ENCODE measurements around the gene TACC2. TPM values are rescaled to one million over a fixed set of nuclear protein-coding genes. Genes with fewer than 3 reads are reported as not detected.

Gene TACC2
- total and polyA plus RNA-seq, 9 of the 15 experiments (the other 6 are each of a cell fraction or from before 2014, with no cell fraction given) = under 0.01 to 0.35 (median 0.03) TPM; not detected in 6

DNA sequence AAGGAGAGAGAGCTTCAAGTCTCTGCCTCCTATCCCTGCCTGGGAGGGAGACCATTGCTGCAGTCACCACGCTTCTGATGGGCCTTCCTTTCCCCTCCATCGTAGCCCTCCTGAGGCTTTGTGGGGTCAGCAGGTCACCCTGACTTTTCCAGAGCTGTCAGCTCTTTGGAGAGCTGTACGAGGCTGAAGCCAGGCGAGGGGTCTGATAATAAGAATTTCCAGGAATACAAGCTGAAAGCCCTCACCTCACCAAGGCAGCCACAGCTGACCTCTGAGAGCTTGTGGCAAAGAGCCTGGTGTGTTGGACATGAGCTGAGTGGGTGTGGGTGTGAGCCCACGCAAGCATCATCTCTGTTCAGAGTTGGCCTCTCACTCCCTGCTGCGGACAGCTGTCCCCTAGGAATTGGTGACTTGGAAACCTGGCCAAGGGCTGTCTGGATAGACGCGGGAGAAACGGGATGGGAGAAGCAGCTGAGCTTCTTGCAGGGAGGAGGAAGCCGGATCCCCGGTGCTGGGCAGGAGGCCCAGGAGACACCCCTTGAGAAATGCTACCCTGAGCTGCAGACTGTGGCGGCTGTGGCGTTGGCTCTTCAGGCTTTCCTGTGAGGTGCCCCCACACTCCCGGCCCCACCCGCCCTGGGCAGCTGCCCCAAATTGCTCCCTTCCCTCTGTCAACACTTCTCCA lies 160.1 kb downstream of the TACC2 start:
- CTCF ChIA-PET (ENCODE audit: low intra/inter-chr PET ratio) = no interaction called here
- Histone ChIP-seq H3K27ac (ENCODE audit: extremely low read depth, low read depth, low read length) (no peak overlapping the region), H3K4me3 (no peak overlapping the region), H3K4me1 (replicated peaks in 1 of 2; ENCODE audit: control insufficient read depth in 2 of 2, insufficient read depth in 2 of 2, low read length in 2 of 2) (no peaks in the 10 kb centered on the region), H3K9me3 (replicated peaks; ENCODE audit: control insufficient read depth, insufficient read depth, low read depth, low read length) (no peaks in the 10 kb centered on the region), H3K9me1 (ENCODE audit: control insufficient read depth, insufficient read depth, low read length) (no peaks in the 10 kb centered on the region), H3K9ac (ENCODE audit: insufficient read depth in 1 of 2, low read depth in 2 of 2, low read length in 2 of 2) (no peak overlapping the region), H3K79me2 (ENCODE audit: control insufficient read depth, insufficient read depth, low read length) (no peaks in the 10 kb centered on the region), H2AFZ (ENCODE audit: low read depth, low read length) (no peak overlapping the region), H3K36me3 (ENCODE audit: control insufficient read depth, insufficient read depth, low read length) (no peaks in the 10 kb centered on the region), H4K20me1 (replicated peaks; ENCODE audit: control insufficient read depth, insufficient read depth, low read length) (no peaks in the 10 kb centered on the region; the same call in 1 of the 2 replicates), H3K27me3 (ENCODE audit: control insufficient read depth in 2 of 2, insufficient read depth in 2 of 2, low read length in 2 of 2) (peaks cover 2 to 38% of the 10 kb centered on the region in 2 experiments; a peak in 3 of 5 replicates), H3K4me2 (ENCODE audit: insufficient read depth, low read length) (no peak overlapping the region)
- BruUV-seq (replicated peaks) = no TSS peak
- no peak for DNase-seq (ENCODE audit: extremely low read depth in 1 of 4, low spot score in 3 of 4)
- 5% methylated on average over 4 of the region's 15 CpGs for WGBS (ENCODE audit: insufficient coverage, low coverage, missing lambda C conversion rate)
- intact Hi-C loops (cut with micrococcal nuclease) = loop anchor here (10.0 kb wide), 1 partner anchor 116 kb away; no protein-coding TSS in a partner anchor
- no peak for ATAC-seq
- TF ChIP-seq CREBBP (IDR thresholded peaks at IDR 0.05; ENCODE audit: low read depth, low read length) (no peak), KLF13 (tag; IDR thresholded peaks at IDR 0.05; ENCODE audit: borderline replicate concordance, low read depth) (no peak), TBP (optimal IDR thresholded peaks at IDR 0.05; ENCODE audit: low read depth, low read length) (no peak), RBM25 (IDR thresholded peaks at IDR 0.05; ENCODE audit: low read depth, low read length, severe bottlenecking) (no peak), ATF7 (IDR thresholded peaks at IDR 0.05) (no peak), FOXP1 (CRISPR knock-in tag; IDR thresholded peaks at IDR 0.05) (no peak), NUFIP1 (IDR thresholded peaks at IDR 0.05; ENCODE audit: partially characterized antibody) (no peak), ZNF76 (CRISPR knock-in tag; IDR thresholded peaks at IDR 0.05; ENCODE audit: borderline replicate concordance) (no peak), ZNF347 (CRISPR knock-in tag; IDR thresholded peaks at IDR 0.05; ENCODE audit: low read depth) (no peak), PHF21A (IDR thresholded peaks at IDR 0.05; ENCODE audit: borderline replicate concordance, low read depth) (no peak), SIN3B (IDR thresholded peaks at IDR 0.05; ENCODE audit: low read depth) (no peak), PRMT5 (CRISPR knock-in tag; IDR thresholded peaks at IDR 0.05) (no peak), ETV6 (IDR thresholded peaks at IDR 0.05; ENCODE audit: borderline replicate concordance in 1 of 2, low read depth in 2 of 2, low read length in 1 of 2) (no peak), ETV6 (CRISPR knock-in tag; IDR thresholded peaks at IDR 0.05; ENCODE audit: borderline replicate concordance) (no peak), NFXL1 (CRISPR knock-in tag; IDR thresholded peaks at IDR 0.05) (no peak), ADNP (tag; IDR thresholded peaks at IDR 0.05) (no peak), MCM7 (IDR thresholded peaks at IDR 0.05) (no peak)
- FAIRE-seq = no peak
- in situ Hi-C loops (cut with MboI) = loop anchor here (25.0 kb wide), 1 partner anchor 288 kb away; no protein-coding TSS in a partner anchor
- POLR2A ChIA-PET = interaction anchor here (0.5 kb wide), 1 partner anchor 693 kb away, joined by 3 read pairs; no protein-coding TSS in a partner anchor
